CD4-positive, alpha-beta T cell treated with Interleukin-10 for 1 hour (primary cell): Measurements from ENCODE around the gene LOXHD1.

Source experiments
- DNase-seq: peaks from one replicate; pipeline ENCODE4 v3.0.0-alpha.2; 2020

Gene LOXHD1

GRCh38 chr18:46439037-46439436 is 218.0 kb downstream of the LOXHD1 start:
- DNase-seq = no peak

- DNase-seq = no peak
These were observed 220.0 kb downstream of the LOXHD1 start for GRCh38 chr18:46437061-46437460.

GRCh38 chr18:46436621-46437020 is 220.4 kb downstream of the LOXHD1 start:
- DNase-seq = no peak

GRCh38 chr18:46435031-46435430 is 222.0 kb downstream of the LOXHD1 start:
- DNase-seq = no peak

- DNase-seq = no peak
These were observed 222.4 kb downstream of the LOXHD1 start for GRCh38 chr18:46434629-46435028.

DNA sequence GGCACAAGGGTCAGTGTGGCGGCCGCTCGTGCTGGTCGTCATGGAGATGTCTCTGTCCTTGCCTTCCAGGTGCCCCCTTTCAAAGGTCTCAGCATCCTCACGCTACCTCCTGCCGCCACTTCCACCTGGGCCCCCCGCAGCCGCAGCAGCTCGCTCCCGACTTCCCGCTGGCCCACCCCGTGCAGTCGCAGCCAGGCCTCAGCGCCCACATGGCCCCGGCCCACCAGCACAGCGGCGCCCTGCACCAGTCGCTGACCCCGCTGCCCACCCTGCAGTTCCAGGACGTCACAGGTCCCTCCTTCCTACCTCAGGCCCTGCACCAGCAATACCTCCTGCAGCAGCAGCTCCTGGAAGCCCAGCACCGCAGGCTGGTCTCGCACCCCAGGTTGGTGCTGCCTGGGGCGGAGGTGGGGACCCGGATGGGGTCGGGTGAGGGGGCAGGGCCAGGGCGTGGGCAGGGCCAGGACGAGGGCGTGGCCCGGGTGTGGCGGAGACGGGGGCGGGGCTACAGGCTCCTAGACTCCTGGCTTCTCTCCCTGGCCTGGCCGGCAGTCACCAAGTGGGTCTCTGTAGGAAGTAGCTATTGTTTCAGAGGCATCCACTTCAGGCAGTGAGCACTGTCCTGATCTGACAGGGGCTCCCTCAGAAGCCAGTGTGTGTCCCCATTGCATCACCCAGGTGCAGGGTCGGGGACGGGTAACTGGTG is 223.7 kb downstream of the LOXHD1 start:
- no peak for DNase-seq

DNA sequence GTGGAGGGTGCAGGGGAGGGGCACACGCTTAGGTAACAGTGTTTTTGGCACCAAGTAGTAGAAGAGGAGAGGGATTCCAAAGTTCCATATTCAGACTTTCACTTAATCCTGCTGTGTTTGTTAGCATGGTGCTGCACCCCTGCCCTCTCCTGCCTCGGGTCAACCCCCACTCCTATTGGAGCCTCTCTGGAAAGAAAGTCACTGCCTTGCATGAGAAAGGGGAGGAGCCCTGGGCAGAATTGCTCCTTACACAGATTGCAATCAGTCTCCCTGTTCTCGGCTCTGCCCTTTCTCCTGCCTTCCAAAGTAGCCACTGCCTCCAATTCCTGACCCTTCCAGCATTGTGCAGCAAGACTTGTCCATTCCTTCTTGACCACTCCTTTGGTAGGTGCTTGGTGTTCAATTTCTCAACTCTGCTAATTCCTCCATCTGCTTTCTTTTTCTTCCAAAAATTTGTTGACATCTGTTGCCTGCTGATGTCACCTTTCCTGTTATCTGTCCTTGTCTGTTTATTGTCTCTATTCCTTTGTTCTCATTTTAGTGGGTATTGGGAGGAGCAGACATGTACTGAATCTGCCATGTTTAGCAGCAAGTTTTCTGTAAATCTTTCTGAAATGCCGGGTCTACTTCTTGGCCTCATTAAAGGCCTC is 225.4 kb downstream of the LOXHD1 start:
- no peak for DNase-seq

DNA sequence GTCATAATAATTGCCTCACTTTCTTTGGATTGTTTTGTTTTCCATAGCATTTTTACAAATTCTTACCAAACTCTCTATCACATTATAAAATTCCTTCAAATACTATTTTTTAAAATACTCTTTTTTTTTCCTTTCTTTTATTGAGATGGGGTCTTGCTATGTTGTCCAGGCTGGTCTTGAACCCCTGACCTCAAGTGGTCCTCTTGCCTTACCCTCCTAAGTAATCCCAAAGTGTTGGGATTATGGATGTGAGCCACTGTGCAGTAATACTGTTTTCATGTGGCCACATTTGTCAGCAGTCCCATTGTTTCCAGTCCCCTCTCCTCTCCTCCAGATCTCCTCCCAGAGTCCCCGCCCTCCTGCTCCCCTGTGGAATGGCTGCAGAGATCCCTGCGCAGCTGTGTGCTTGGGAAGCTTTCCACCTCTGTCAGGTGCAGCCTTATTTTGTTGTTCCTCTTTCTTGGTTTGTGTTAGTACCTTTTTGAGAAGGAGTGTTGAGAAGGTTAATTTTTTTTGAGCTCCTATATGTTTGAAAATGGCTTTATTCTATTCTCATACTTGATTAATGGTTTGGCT is 227.3 kb downstream of the LOXHD1 start:
- DNase-seq = no peak

DNA sequence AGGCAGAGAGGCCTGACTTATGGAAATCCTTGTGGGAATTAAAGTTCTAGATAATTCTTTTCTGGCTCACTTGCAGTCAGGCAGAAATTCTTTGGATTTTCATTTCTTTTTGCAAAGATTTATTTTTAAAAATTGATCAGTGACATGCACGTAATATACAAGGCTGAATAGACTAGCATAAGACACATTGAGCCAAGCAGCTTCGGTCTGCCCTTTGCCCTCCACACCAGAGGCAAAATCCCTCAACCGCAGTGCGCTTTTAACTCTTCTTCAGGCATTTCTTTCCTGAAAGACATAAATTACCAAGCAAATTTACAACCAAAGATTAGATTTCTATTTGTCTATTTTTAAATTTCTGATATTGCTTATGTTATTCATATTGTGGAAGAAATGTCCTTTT is 227.9 kb downstream of the LOXHD1 start:
- no peak for DNase-seq

GRCh38 chr18:46428368-46428767 is 228.7 kb downstream of the LOXHD1 start:
- no peak for DNase-seq

GRCh38 chr18:46427216-46427995 is 229.6 kb downstream of the LOXHD1 start:
- no peak for DNase-seq
